ENCODE data around the gene CD274. TPM values are rescaled to one million over a fixed set of nuclear protein-coding genes. Genes with fewer than 3 reads are reported as not detected.
A peak's percentile ranks its signal among the peaks of the same experiment; 100 is the strongest.

Gene CD274
- total RNA-seq, 1 donor from 2014 or later, result 21.4 TPM

- peaks cover 57% of the 10 kb centered on the region for H3K4me1 ChIP-seq (ENCODE audit: insufficient read depth, low read length)
- no peak overlapping the region for H3K4me3 Mint-ChIP-seq (ENCODE audit: unreplicated experiment)
- no peaks in the 10 kb centered on the region for H3K27me3 ChIP-seq (ENCODE audit: insufficient read depth, low read length)
- peaks cover 64% of the 10 kb centered on the region for H3K4me1 Mint-ChIP-seq (ENCODE audit: low read depth, unreplicated experiment)
- peak; percentile 81 for DNase-seq (ENCODE audit: low read depth)
- H3K27ac Mint-ChIP-seq (ENCODE audit: unreplicated experiment), result peak overlapping the region; percentile 89
- no peaks in the 10 kb centered on the region for H4K20me1 ChIP-seq (ENCODE audit: insufficient read depth, low read length)
- TF ChIP-seq EZH2 (IDR thresholded peaks at IDR 0.05; ENCODE audit: insufficient read depth, low read length) (no peak), CTCF (IDR thresholded peaks at IDR 0.05; ENCODE audit: insufficient read depth, low read depth, low read length) (no peak)
- H3K9me3 ChIP-seq (ENCODE audit: insufficient read depth, low read depth, low read length), result no peaks in the 10 kb centered on the region
- H3K27ac ChIP-seq (ENCODE audit: low read depth, low read length), result peak overlapping the region; percentile 45
- H2AFZ ChIP-seq (ENCODE audit: low read depth, low read length), result no peak overlapping the region
- no peaks in the 10 kb centered on the region for H3K27me3 Mint-ChIP-seq (ENCODE audit: low read depth, unreplicated experiment)
- H3K36me3 ChIP-seq (ENCODE audit: insufficient read depth, low read length), result no peaks in the 10 kb centered on the region
- H3K4me3 ChIP-seq (ENCODE audit: insufficient read depth, low read depth, low read length), result no peak overlapping the region
- H3K9me3 Mint-ChIP-seq (ENCODE audit: unreplicated experiment), result peaks cover 11% of the 10 kb centered on the region
- peaks cover 10% of the 10 kb centered on the region for H3K36me3 Mint-ChIP-seq (ENCODE audit: low read depth, unreplicated experiment)
- peaks cover 73% of the 10 kb centered on the region for H3K79me2 ChIP-seq (ENCODE audit: insufficient read depth, low read length)
- H3K9ac ChIP-seq (ENCODE audit: low read length), result peak overlapping the region; percentile 14
- peak overlapping the region; percentile 88 for H3K4me2 ChIP-seq (ENCODE audit: low read length)
- FAIRE-seq, result no peak
These were observed 64.4 kb downstream of the CD274 start for GRCh38 chr9:5514617-5515260.

GRCh38 chr9:5515261-5515650 is 64.9 kb downstream of the CD274 start:
- Mint-ChIP-seq H3K27me3 (ENCODE audit: low read depth, unreplicated experiment) (no peaks in the 10 kb centered on the region), H3K27ac (ENCODE audit: unreplicated experiment) (peak overlapping the region; percentile 77), H3K4me3 (ENCODE audit: unreplicated experiment) (no peak overlapping the region), H3K9me3 (ENCODE audit: unreplicated experiment) (peaks cover 11% of the 10 kb centered on the region), H3K4me1 (ENCODE audit: low read depth, unreplicated experiment) (peaks cover 59% of the 10 kb centered on the region), H3K36me3 (ENCODE audit: low read depth, unreplicated experiment) (peaks cover 13% of the 10 kb centered on the region)
- Histone ChIP-seq H3K9me3 (ENCODE audit: insufficient read depth, low read depth, low read length) (no peaks in the 10 kb centered on the region), H3K4me2 (ENCODE audit: low read length) (peak overlapping the region; percentile 30), H2AFZ (ENCODE audit: low read depth, low read length) (no peak overlapping the region), H3K4me3 (ENCODE audit: insufficient read depth, low read depth, low read length) (no peak overlapping the region), H3K4me1 (ENCODE audit: insufficient read depth, low read length) (peaks cover 52% of the 10 kb centered on the region), H3K36me3 (ENCODE audit: insufficient read depth, low read length) (no peaks in the 10 kb centered on the region), H3K27ac (ENCODE audit: low read depth, low read length) (peak overlapping the region; percentile 45), H3K79me2 (ENCODE audit: insufficient read depth, low read length) (peaks cover 73% of the 10 kb centered on the region), H3K9ac (ENCODE audit: low read length) (peak overlapping the region; percentile 14), H3K27me3 (ENCODE audit: insufficient read depth, low read length) (no peaks in the 10 kb centered on the region), H4K20me1 (ENCODE audit: insufficient read depth, low read length) (no peaks in the 10 kb centered on the region)
- peak; percentile 60 for DNase-seq (ENCODE audit: low read depth)
- TF ChIP-seq CTCF (IDR thresholded peaks at IDR 0.05; ENCODE audit: insufficient read depth, low read depth, low read length), result no peak
- no peak for TF ChIP-seq EZH2 (IDR thresholded peaks at IDR 0.05; ENCODE audit: insufficient read depth, low read length)
- peak; percentile 5 for FAIRE-seq
